GM18519 (cell line): ENCODE results near the gene PNPLA5.
"Not testable (repeated sequence)": the region's sequence is repeated elsewhere in the genome, so short reads cannot be mapped to it uniquely, and the experiment has no call there.

Experiments
- ATAC-seq: cut with Tn5 transposase; IDR thresholded peaks from one replicate; pipeline ENCODE4 v1.9.1; 2021; ENCODE audit warnings: mild to moderate bottlenecking, moderate library complexity; ENCODE audit not compliant: unreplicated experiment, low FRiP score

Gene PNPLA5

DNA sequence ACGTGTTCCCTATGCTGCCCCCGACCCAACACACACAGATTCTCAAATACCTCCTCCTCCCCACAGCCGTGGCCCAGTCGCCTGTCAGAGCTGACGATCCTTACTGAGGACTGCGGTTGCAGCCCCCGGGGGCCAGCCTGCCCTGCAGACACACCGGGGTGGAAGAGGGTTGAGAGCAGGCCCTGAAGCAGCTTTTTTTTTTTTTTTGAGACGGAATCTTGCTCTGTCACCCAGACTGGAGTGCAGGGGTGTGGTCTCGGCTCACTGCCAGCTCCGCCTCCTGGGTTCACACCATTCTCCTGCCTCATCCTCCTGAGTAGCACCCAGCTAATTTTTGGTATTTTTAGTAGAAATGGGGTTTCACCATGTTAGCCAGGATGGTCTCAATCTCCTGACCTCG is 11.2 kb upstream of the PNPLA5 start:
- not testable (repeated sequence) for ATAC-seq

DNA sequence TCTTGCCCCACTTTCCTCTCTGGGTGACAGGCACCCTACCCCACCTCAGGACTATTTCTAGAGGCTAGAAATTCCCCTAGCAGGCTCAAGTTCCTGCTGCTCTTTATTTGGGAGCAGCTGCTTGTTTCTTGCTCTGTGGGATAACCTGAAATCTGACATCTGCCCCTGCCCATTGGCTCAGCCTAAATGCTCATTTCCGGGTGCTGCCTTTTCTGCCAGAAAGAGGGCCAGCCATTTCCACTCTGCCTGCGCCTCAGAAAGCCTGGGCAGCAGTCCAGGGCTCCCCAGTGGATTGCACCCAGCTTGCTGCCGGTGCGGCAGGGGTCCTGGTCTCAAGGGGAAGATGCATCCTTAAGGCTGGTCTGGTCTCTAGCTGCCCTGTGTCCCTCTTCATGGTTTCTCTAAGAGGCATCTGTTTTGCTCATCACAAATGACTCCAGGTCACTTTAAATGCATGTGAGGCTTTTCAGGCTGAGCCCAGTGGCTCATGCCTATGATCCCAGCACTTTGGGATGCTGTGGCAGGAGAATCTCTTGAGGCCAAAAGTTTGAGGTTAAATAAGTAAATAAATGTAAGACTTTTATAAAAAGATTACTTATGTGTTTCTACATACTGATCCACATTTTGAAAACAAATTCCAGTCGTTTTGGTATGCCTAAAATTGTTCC is 10.3 kb upstream of the PNPLA5 start:
- ATAC-seq: no peak

DNA sequence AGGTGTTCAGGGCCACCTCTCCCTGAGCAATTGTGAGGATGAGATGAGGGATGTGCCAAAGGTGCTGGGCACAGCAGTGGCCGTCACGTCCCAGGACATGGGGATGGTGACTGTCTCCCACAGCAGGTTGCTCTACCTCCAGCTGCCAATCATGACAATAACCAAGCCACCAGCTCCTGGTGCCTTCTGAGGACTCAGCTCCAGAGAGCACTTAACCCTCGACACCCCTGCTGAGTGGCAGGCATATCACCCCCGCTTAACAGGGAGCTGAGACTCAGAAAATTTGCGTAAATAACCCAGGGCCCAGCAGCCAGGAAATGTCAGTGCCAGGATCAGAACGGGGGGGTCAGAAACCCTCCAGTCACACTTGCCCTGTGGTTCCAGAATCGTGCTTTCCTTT is 8.4 kb upstream of the PNPLA5 start:
- ATAC-seq: no peak

DNA sequence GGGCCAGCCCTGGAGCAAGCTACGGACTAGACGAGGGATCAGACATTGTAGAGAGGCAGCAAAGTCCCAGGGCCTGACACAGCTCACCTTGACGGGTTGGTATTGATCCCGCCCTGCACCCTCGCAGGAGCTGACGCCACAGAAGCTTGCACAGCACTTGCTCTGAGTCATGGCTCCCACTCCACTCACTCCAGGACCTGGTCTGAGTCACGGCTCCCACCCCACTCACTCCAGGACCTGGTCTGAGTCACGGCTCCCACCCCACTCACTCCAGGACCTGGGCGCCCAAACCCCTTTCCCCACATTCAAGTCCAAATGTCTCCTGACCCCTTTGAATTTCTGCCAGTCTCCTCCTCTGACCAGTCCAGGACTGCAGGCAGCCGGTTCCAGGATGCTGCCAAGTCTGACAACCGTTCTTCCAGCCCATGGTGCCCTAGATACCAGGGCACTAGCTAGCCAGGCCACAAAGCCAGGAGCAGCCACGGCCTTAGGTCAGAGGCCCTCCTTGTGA is 6.0 kb upstream of the PNPLA5 start:
- no peak for ATAC-seq

DNA sequence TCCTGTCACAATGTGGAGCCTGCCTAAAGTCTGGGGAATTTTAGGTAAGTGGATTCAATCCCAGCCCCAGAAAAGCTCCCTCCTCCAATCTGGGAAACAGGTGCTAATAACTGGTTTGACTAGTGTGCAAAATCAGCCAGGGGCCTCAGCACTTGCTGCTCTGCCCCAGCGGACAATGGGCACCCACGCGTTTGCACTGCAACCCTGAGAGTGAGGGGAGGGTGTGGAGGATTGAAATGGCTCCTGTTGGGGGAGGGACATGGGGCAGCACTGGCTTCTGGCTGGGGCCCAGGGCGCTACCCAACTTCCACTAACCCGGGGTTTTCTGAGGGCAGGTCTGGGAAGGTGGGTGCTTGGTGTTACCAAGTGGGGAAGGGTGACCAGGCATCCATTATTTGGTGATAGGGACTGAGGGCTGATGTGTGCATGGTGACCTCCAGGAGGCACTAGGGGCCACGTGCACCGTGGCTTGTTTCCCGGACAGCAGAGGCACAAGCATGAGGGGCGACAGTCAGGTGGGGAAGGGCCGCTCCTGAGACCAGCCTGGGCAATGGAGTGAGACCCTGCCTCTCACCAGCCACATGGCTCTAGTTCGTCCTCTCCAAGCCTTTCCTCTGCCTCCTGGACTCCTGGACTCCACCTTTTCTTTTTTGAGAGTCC is 4.3 kb upstream of the PNPLA5 start:
- no peak for ATAC-seq

DNA sequence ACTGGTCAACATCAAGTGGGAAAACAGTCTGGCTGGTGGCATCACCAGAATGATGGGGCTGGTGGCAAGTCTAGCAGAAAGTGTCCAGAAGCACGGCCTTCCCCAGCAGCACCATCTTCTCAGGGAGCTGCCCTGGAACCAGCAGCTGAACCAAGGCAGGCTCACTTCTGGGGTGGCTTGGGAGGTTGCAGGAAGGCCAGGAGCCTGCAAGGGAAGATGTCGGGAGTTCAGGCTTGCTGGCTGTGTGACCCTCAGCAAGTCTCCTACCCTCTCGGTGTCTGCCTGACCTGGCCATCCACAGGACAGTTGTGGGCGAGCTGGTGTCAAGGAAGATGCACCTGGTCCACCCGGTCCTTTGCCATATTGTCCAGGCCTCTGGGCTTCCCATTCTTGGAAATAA is 2.3 kb upstream of the PNPLA5 start:
- no peak for ATAC-seq

DNA sequence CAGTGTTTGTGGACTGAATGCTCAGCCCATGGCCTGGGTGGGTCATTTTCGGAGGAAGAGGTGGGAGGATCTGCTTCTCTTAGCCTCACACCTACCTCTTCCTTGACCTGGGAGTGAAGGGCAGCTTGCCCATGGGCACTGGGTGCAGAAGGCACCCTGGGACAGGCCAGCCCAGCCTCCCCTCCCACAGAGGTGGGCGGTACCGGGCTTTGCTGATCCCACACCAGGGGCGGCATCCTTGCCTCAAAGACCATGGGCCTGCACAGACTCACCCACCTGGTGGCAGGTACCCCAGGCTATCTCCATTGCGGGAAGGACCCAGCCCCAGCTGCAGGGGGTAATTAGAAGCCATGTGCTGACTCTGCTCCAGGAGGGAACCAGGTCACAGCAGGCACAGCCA is 1.5 kb upstream of the PNPLA5 start:
- no peak for ATAC-seq

DNA sequence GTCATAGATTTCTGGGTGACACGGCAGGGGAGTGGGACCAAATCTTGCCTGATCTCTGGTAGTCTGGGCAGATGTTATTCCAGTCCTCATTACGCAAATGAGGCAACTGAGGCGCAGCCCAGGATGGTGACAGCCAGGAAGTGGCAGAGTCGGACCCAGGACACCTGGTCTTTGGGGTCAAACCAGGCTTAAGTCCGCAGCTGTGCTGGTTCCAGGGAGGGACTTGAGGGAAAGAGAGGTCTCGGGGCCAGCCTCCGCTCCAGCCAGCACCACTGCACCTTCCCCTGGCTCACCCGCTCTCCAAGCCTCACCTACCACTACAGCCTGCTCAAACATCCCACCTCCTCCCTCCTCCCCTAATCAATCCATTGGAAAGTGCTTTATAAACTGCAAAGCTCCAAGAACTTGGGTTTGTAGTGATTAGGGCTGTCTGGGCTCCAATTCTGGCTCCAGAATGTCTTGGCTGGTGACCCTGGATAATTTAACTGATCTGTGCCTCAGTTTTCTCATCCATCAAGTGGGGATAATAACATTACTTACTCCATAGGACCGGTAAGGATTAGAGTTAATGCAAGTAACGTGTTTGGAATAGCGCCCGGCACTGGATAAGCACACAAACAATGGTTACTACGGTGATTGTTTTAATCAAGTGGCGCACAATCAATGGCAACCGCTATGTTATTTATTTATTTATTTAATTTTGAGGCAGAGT is 526 bp upstream of the PNPLA5 start:
- ATAC-seq: no peak

DNA sequence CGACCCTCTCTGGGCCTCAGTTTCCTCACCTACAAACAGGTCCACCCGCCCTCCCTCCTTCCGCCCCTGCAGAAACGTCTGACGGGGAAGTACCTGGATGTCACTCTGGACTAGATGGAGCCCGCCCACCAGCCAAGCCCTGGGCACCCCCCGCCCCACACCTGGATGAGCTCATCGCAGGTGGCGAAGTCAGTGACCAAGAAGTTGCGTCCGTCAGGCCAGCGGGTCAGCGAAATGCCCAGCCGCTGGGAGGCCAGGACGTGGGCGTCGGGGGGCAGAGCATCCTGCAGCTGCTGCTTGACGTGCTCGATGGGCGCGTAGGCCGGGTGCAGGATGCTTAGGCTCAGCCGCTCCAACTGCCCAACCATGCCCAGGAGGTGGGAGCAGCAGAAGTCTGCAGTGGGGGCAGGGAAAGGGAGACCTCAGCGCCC is 897 bp downstream of the PNPLA5 start:
- no peak for ATAC-seq

DNA sequence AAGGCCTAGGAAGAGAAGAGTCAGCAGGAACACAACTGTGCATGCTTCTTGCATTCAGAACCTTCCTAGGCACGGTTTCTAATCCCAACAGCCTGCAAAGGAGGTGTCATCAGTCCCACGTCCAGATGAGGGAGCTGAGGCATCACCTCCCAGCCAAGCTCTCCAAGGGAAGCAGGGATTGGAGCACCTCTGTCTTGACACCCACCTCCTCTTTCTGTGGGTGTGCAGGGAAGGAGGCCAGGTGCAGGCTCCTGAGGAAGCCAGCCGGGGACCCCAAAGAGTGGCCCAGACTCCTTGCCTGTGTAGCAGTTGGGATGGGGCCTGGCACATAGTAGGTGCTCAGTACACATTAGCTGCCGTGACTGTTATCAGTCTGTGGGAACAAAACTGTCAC is 2.0 kb downstream of the PNPLA5 start:
- ATAC-seq: no peak

DNA sequence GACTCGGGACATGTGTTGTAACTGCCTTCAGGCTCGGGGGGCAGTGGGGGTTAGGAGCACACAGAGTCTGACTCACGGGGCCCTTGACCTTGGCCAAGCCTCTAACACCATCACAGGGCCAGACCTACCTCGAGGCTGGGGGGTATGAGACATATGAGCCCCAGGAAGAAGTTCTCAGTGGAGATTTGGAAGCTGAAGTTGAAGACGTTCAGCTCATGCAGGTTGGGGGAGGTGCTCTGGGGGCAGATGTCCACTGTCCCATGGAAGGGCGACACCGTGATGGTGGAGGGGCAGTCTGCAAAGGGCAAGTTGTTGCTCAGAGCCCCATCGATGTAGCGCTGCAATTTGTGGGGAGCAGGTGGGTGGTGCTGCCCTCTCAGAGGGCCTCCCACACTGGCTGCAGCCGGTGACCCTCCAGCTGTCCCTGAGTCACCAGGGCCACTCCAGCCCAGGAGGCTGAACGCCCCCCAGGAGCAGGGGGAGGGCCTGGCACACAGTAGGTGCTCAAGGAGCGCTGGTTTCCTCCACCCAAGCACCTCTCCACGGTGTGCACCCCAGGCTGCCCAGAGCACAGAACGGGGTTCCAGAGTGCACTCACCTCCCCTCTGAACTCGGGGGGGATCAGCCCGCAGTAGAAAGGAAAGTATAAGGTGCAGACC is 2.5 kb downstream of the PNPLA5 start:
- no peak for ATAC-seq

DNA sequence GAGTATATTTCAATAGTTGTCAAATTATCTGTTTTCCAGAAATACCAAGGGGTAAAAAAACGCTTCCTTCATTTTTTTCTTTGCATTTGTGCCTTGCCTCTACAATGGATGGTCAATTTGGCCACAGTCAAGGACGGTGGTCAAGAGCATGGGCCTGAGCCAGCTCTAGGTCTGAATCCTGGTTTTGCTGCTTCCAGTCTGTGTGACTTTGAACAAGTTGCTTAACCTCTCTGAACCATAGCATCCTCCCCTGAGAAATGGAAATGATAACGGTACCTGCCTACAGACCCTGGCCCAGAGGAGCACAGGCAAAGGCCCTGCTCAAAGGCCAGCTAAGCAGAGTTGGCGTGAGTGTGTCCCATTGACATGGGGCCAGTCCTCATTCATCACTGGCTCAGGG is 3.1 kb downstream of the PNPLA5 start:
- ATAC-seq: no peak

DNA sequence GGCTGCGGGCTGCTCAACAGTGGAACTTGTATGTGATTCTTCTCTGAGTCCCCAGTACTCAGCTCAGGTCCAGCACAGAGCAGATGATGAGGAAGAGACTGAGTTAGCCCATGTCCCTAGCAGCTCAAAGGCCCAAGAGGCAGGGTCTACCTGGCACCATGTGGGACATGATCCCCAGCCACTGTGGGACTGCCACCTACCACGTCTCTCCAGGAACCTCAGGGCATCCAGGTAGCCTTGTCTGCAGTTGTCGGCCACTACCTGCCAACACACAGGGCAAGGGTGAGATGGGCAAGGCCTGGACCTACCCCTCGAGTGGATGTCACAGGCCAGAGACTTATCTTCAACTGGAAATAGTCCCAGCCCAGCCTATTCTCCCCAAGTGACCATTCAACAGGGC is 4.4 kb downstream of the PNPLA5 start:
- no peak for ATAC-seq

DNA sequence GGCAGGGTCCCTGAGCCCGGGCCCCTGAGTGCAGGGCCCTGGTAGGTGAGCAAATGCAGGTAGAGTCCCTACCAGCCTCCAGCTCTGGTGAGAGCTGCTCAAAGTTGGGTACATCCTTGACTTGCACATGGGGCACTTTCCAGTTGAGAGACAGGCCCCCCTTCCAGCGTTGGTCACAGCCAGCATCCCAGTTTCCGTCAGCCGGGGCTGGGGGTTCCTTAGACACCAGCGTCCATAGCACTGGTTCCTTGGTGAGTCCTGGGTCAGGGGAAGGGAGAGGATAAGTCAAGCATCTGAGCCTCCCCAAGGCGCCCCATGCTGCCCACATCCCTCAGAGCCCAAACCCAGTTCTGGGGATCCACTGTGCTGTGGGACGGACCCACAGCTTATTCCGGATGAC is 5.6 kb downstream of the PNPLA5 start:
- ATAC-seq: no peak

DNA sequence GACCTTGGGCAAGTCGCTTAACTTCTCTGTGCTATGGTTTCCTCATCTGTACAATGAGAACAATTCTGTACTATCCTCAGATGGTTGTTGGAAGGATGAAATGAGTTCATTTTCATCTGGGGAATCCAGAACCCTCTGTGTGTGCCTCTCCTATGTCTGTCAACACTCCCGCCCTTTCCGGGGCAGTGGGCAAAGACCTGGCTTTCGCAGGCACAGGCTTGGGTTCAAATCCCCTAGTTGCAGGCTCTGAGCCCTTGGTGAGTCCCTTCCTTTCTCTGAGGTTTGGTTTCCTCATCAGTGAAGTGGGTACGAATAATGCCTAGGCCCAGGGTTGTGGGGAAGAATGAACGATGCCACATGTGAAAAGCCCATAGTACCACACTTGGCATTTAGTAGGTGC is 6.0 kb downstream of the PNPLA5 start:
- ATAC-seq: no peak

DNA sequence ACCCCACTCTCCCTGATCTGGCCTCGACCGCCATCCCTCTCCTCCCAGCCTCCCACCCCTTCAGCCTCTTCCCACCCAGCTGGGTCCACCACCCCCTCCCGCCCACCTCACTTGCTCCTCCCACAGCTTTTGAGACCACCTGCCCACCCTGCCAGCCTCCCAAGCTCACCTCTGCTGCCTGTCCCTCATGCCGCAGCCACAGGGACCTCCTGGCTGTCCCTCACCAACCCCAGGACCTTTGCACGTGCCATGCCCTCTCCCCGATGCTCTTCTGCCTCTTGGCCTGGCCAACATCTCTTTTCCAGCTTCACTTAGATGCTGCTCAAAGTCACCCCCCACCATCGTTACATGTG is 6.5 kb downstream of the PNPLA5 start:
- no peak for ATAC-seq

DNA sequence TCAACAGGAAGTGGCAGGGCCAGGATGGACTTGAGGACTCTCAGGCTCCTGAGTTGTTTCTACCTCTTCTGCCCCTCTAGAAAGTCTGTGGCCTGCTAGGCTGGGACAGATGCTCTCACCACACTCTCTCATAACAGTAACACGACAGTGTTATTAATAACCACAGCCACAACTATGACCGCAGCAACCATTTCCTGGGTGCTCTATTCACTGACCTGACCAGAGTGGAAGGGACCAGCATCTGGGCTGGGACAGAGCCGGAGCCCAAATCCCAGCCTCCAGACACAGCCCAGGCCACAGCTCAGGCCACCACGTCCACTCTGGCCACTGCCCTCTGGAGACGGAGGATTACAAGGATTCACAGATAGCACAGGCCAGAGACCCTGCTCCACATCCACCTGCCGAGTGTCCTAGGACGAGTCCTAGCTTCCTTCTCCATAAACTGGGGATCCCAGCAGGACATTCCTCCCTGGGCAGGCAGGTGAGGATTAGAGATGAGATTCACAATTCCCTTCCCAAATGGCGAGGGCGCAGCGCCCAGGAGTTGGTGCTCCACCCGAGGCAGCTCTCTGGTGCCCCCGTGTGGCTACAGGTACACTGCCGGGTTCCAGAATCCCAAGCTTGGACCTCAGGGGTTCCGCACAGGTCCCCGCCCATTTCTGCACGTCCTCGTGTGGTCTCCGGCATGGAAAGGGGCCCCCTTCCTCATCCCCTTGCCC is 7.1 kb downstream of the PNPLA5 start:
- ATAC-seq: no peak

DNA sequence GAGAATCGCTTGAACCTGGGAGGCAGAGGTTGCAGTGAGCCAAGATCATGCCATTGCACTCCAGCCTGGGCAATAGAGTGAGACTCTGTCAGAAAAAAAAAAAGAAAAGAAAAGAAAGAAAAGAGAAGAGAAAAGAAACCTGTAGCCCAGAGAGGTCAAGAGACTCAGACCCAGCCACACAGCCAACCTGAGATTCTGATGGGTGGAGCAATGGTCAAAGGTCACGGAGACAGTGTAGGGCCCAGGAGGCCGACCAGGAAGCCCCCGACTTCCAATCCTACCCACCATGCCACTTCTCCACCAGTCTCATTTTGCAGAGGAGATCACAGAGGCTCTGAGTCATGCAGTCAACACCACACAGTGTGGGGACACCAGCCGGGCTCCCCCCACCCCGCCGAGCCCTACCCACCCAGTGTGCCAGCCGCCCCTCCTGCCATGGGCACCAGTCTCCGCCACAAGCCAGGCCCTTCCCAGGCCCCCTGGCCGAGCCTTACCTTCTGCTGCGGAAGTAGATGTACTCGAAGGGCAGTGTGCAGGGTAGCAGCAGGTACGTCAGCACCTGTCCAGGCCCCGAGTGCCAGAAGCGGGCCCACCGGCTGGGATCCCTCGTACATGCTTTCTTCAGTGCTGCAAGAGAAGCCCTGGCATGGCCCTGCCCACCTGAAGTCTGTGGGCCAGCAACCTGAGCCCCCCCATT is 7.9 kb downstream of the PNPLA5 start:
- no peak for ATAC-seq

DNA sequence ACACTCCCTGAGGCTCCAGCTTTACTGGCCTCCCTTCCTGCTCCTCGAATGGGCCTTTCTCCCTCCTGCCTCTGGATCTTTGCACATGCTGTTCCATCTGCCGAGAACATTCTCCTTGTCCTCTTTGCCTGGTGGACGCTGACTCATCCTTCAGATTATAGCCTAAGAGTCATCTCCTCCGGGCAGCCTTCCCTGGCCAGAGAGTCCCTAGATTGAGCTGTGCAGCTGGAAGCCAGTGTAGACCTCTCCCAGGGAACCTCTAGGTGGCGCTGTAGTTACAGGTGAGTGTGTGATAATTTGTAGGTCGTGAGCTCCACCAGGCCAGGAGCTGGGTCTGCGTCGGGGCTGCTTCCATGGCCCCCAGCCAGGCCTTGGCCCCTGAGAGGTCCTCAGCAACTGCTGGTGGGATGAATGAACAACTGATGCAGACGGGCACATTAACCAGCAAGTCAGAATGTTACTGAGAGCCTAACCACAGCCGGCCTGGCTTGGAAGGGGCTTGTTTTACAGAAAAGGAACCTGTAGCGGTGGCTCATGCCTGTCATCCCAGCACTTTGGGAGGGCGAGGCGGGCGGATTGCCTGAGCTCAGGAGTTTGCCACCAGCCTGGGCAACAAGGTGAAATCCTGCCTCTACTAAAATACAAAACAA is 8.7 kb downstream of the PNPLA5 start:
- no peak for ATAC-seq
